Caco-2 (cell line): ENCODE results near the gene TXLNG. TPM values are rescaled to one million over a fixed set of nuclear protein-coding genes. Genes with fewer than 3 reads are reported as not detected.

Experiments used
- BruUV-seq: library from RNA; stranded (reverse); fragments of 400-500 nt; replicated peaks from 2 replicates; lab custom pipeline; 2021; lab: Mats Ljungman, UMichigan
- CTCF ChIA-PET: fragments of 300-600 bp; sonication (Branson Sonifier 250); formaldehyde crosslinking; loops from one replicate; lab custom pipeline; 2022; ENCODE audit warnings: antibody characterized with exemption; lab: Charles Lee
- POLR2A ChIA-PET: fragments of 300-600 bp; sonication (Branson Sonifier 250); formaldehyde crosslinking; loops from one replicate; lab custom pipeline; 2022; ENCODE audit warnings: antibody characterized with exemption; lab: Charles Lee
- DNase-seq, 2 experiments: peaks; one replicate each; pipeline versions ENCODE4 v3.0.0 to v3.0.0-alpha.2; 2020 to 2022
- H3K27me3 ChIP-seq: replicated peaks from 2 replicates; pipeline ENCODE4 v1.6.0; 2011; ENCODE audit warnings: low read length; ENCODE audit not compliant: control insufficient read depth, insufficient read depth
- H3K36me3 ChIP-seq: 2 replicates; pipeline ENCODE4 v1.5.1; 2011; ENCODE audit warnings: low read length; ENCODE audit not compliant: control insufficient read depth, insufficient read depth
- H3K4me1 ChIP-seq: fragments of 250-450 bp; sonication (Bioruptor Pico); 2 replicates; pipeline ENCODE4 v1.5.1; 2020; ENCODE audit warnings: mild to moderate bottlenecking
- H3K4me3 ChIP-seq: 2 replicates; pipeline ENCODE4 v1.5.1; 2011; ENCODE audit warnings: low read depth, mild to moderate bottlenecking, control low read depth, low read length
- H3K9me3 ChIP-seq: fragments of 250-450 bp; sonication (Bioruptor Pico); 2 replicates; pipeline ENCODE4 v1.5.1; 2020; ENCODE audit warnings: mild to moderate bottlenecking, moderate library complexity
- H3K27ac Mint-ChIP-seq: one replicate; pipeline ENCODE4 v1.8.0; 2022; ENCODE audit warnings: mixed read lengths; ENCODE audit not compliant: unreplicated experiment
- H3K27me3 Mint-ChIP-seq: one replicate; pipeline ENCODE4 v1.8.0; 2022; ENCODE audit warnings: mixed read lengths; ENCODE audit not compliant: insufficient read depth, unreplicated experiment
- H3K36me3 Mint-ChIP-seq: one replicate; pipeline ENCODE4 v1.8.0; 2022; ENCODE audit warnings: mild to moderate bottlenecking, mixed read lengths; ENCODE audit not compliant: insufficient read depth, unreplicated experiment
- H3K4me1 Mint-ChIP-seq: one replicate; pipeline ENCODE4 v1.8.0; 2022; ENCODE audit warnings: low read depth, mixed read lengths; ENCODE audit not compliant: unreplicated experiment
- H3K4me3 Mint-ChIP-seq: one replicate; pipeline ENCODE4 v1.8.0; 2022; ENCODE audit warnings: mild to moderate bottlenecking, moderate library complexity, mixed read lengths; ENCODE audit not compliant: unreplicated experiment
- H3K9me3 Mint-ChIP-seq: one replicate; pipeline ENCODE4 v1.8.0; 2022; ENCODE audit warnings: mixed read lengths; ENCODE audit not compliant: unreplicated experiment
- CTCF ChIP-seq, 2 experiments: fragments of 200-600 bp in 1 of 2; IDR thresholded peaks; 1 replicate in 1 of 2; 2 replicates in 1 of 2; pipeline versions ENCODE4 v1.5.1 to v1.8.0; 2011 to 2022; ENCODE audit warnings: antibody characterized with exemption in 1 of 2, control low read depth in 1 of 2, inconsistent platforms in 1 of 2, low read depth in 1 of 2, low read length in 1 of 2, mild to moderate bottlenecking in 1 of 2, moderate library complexity in 1 of 2; ENCODE audit not compliant: insufficient read depth in 1 of 2, severe bottlenecking in 1 of 2, unreplicated experiment in 1 of 2
- intact Hi-C: fragments of 100-400 bp; cut with micrococcal nuclease; formaldehyde crosslinking; loops from one replicate; pipeline ENCODE4 v1.10.0; 2022; ENCODE audit not compliant: unreplicated experiment
- total RNA-seq: library from RNA; stranded (reverse); gene quantifications from 2 replicates; pipeline ENCODE4 v1.2.3, GENCODE V29; 2022

TXLNG gene
- total RNA-seq, 1 experiment from 2014 or later = 18.3 TPM

GRCh38 chrX:16883487-16883804 lies 97.2 kb downstream of the TXLNG start:
- Histone ChIP-seq H3K36me3 (no peaks in the 10 kb centered on the region), H3K9me3 (no peaks in the 10 kb centered on the region), H3K4me1 (no peaks in the 10 kb centered on the region), H3K4me3 (no peak overlapping the region), H3K27me3 (no peaks in the 10 kb centered on the region)
- TF ChIP-seq CTCF (IDR thresholded peaks at IDR 0.05; ENCODE audit: insufficient read depth in 1 of 2, low read depth in 1 of 2, low read length in 1 of 2, severe bottlenecking in 1 of 2, unreplicated experiment in 1 of 2) = no peak
- peaks cover 3% of the 10 kb centered on the region for H3K27me3 Mint-ChIP-seq
- no peaks in the 10 kb centered on the region for H3K36me3 Mint-ChIP-seq
- no peaks in the 10 kb centered on the region for H3K9me3 Mint-ChIP-seq
- ChIA-PET CTCF (interaction anchor here (1.0 to 2.2 kb wide), 5 partner anchors 8 to 199 kb away, joined by 3 to 42 read pairs (median 3); no protein-coding TSS in a partner anchor), POLR2A (no interaction called here)
- peak overlapping the region; percentile 73 for H3K4me3 Mint-ChIP-seq
- H3K4me1 Mint-ChIP-seq = no peaks in the 10 kb centered on the region
- no TSS peak for BruUV-seq
- intact Hi-C loops = loop anchor here (1.0 kb wide), 2 partner anchors 9 to 163 kb away; no protein-coding TSS in a partner anchor
- H3K27ac Mint-ChIP-seq = no peak overlapping the region
- DNase-seq = no peak

GRCh38 chrX:16885628-16886027 lies 99.4 kb downstream of the TXLNG start:
- ChIA-PET POLR2A (no interaction called here), CTCF (interaction anchor here (1.9 kb wide), 1 partner anchor 161 kb away, joined by 8 read pairs; no protein-coding TSS in a partner anchor)
- Mint-ChIP-seq H3K9me3 (no peaks in the 10 kb centered on the region), H3K36me3 (no peaks in the 10 kb centered on the region), H3K4me1 (no peaks in the 10 kb centered on the region), H3K27me3 (peaks cover 3% of the 10 kb centered on the region), H3K4me3 (no peak overlapping the region), H3K27ac (no peak overlapping the region)
- Histone ChIP-seq H3K36me3 (no peaks in the 10 kb centered on the region), H3K9me3 (no peaks in the 10 kb centered on the region), H3K4me1 (no peaks in the 10 kb centered on the region), H3K27me3 (no peaks in the 10 kb centered on the region), H3K4me3 (no peak overlapping the region)
- no peak for DNase-seq
- no TSS peak for BruUV-seq
- TF ChIP-seq CTCF (IDR thresholded peaks at IDR 0.05; ENCODE audit: insufficient read depth in 1 of 2, low read depth in 1 of 2, low read length in 1 of 2, severe bottlenecking in 1 of 2, unreplicated experiment in 1 of 2) = no peak
- intact Hi-C loops = no loop called here

GRCh38 chrX:16892504-16893362 lies 106.5 kb downstream of the TXLNG start:
- peaks cover 6% of the 10 kb centered on the region for H3K27me3 Mint-ChIP-seq
- CTCF ChIA-PET = interaction anchor here (0.6 to 1.3 kb wide), 4 partner anchors 10 to 154 kb away, joined by 3 to 14 read pairs (median 4); no protein-coding TSS in a partner anchor
- H3K9me3 ChIP-seq = no peaks in the 10 kb centered on the region
- no peaks in the 10 kb centered on the region for H3K36me3 Mint-ChIP-seq
- DNase-seq = peak; percentile 57 to 76
- no peak overlapping the region for H3K4me3 ChIP-seq
- POLR2A ChIA-PET = no interaction called here
- H3K27me3 ChIP-seq = no peaks in the 10 kb centered on the region
- no peaks in the 10 kb centered on the region for H3K9me3 Mint-ChIP-seq
- H3K27ac Mint-ChIP-seq = no peak overlapping the region
- no TSS peak for BruUV-seq
- no peaks in the 10 kb centered on the region for H3K36me3 ChIP-seq
- peak; percentile 63 to 81 for TF ChIP-seq CTCF (IDR thresholded peaks at IDR 0.05; ENCODE audit: insufficient read depth in 1 of 2, low read depth in 1 of 2, low read length in 1 of 2, severe bottlenecking in 1 of 2, unreplicated experiment in 1 of 2)
- intact Hi-C loops = loop anchor here (1.0 kb wide), 1 partner anchor 9 kb away; no protein-coding TSS in a partner anchor
- no peaks in the 10 kb centered on the region for H3K4me1 ChIP-seq
- no peaks in the 10 kb centered on the region for H3K4me1 Mint-ChIP-seq
- no peak overlapping the region for H3K4me3 Mint-ChIP-seq

Other genes starting within 250 kb of the TXLNG start
- gene S100G, start 136.3 kb upstream of the TXLNG start, total RNA-seq = not detected in 2 replicates
- 20.7 and 22.3 TPM in 2 replicates for gene CTPS2, start 73.8 kb upstream of the TXLNG start, total RNA-seq
- gene SYAP1, start 66.9 kb upstream of the TXLNG start, total RNA-seq = 32.8 and 35.7 TPM in 2 replicates
- gene RBBP7, start 83.9 kb downstream of the TXLNG start, total RNA-seq = 129 and 131 TPM in 2 replicates
- gene REPS2, start 160.2 kb downstream of the TXLNG start, total RNA-seq = 0.30 and 0.86 TPM in 2 replicates